Bronchial epithelial cell (primary cell): ENCODE measurements around the gene RIN1. TPM values are rescaled to one million over a fixed set of nuclear protein-coding genes. Genes with fewer than 3 reads are reported as not detected.

Source experiments
- DNase-seq: peaks from one replicate; pipeline ENCODE4 v3.0.0-alpha.2; 2010; ENCODE audit warnings: low read depth
- FAIRE-seq: peaks from 2 replicates; lab custom pipeline; 2011; peaks lifted over from hg19 to GRCh38; lab: Jason Lieb, UNC
- H3K27me3 ChIP-seq: 2 replicates; pipeline ENCODE4 v1.5.1; 2011; ENCODE audit warnings: low read length; ENCODE audit not compliant: control insufficient read depth, insufficient read depth
- H3K36me3 ChIP-seq: 2 replicates; pipeline ENCODE4 v1.5.1; 2011; ENCODE audit warnings: low read length; ENCODE audit not compliant: control insufficient read depth, insufficient read depth
- H3K4me3 ChIP-seq: 2 replicates; pipeline ENCODE4 v1.5.1; 2011; ENCODE audit warnings: mild to moderate bottlenecking, low read depth, low read length, control low read depth
- CTCF ChIP-seq: IDR thresholded peaks from 2 replicates; pipeline ENCODE4 v1.5.1; 2011; ENCODE audit warnings: mild to moderate bottlenecking, moderate library complexity, low read length, control low read depth, inconsistent platforms; ENCODE audit not compliant: insufficient read depth, severe bottlenecking
- total RNA-seq: library from RNA; depleted of rRNA; stranded (reverse); fragments of >200 nt; gene quantifications from 2 replicates; pipeline ENCODE4 v1.2.1, GENCODE V29; 2014

The RIN1 gene
- total RNA-seq, 1 donor from 2014 or later: 19.0 TPM

- FAIRE-seq: no peak
- DNase-seq: no peak
Measured at GRCh38 chr11:66287889-66288670, 48.2 kb downstream of the RIN1 start.

GRCh38 chr11:66287211-66287888, 48.9 kb downstream of the RIN1 start:
- DNase-seq (no peak), FAIRE-seq (no peak)
- H3K27me3 ChIP-seq: peaks cover 3% of the 10 kb centered on the region
- H3K36me3 ChIP-seq: peaks cover 16% of the 10 kb centered on the region
- H3K4me3 ChIP-seq: no peak overlapping the region
- TF ChIP-seq CTCF: no peak

More at GRCh38 chr11:66287889-66288670, 48.2 kb downstream of the RIN1 start:
- no peak for TF ChIP-seq CTCF
- Histone ChIP-seq H3K27me3 (peaks cover 9% of the 10 kb centered on the region), H3K4me3 (peak overlapping the region; percentile 66), H3K36me3 (peaks cover 16% of the 10 kb centered on the region)

GRCh38 chr11:66286699-66287098, 49.5 kb downstream of the RIN1 start:
- TF ChIP-seq CTCF: no peak
- Histone ChIP-seq H3K4me3 (no peak overlapping the region), H3K27me3 (peaks cover 3% of the 10 kb centered on the region), H3K36me3 (peaks cover 16% of the 10 kb centered on the region)
- FAIRE-seq (no peak), DNase-seq (no peak)

- Histone ChIP-seq H3K36me3 (peaks cover 16% of the 10 kb centered on the region), H3K4me3 (no peak overlapping the region), H3K27me3 (no peaks in the 10 kb centered on the region)
- DNase-seq (no peak), FAIRE-seq (no peak)
- no peak for TF ChIP-seq CTCF
Measured at GRCh38 chr11:66285250-66285947, 50.8 kb downstream of the RIN1 start.

- DNase-seq (no peak), FAIRE-seq (no peak)
- H3K36me3 ChIP-seq: peaks cover 16% of the 10 kb centered on the region
- TF ChIP-seq CTCF: no peak
- no peaks in the 10 kb centered on the region for H3K27me3 ChIP-seq
- no peak overlapping the region for H3K4me3 ChIP-seq
Measured at GRCh38 chr11:66284526-66285078, 51.6 kb downstream of the RIN1 start.
